ENCODE measurements around the gene CTTNBP2.
"Not testable (repeated sequence)": the region's sequence is repeated elsewhere in the genome, so short reads cannot be mapped to it uniquely, and the experiment has no call there.

The CTTNBP2 gene

DNA sequence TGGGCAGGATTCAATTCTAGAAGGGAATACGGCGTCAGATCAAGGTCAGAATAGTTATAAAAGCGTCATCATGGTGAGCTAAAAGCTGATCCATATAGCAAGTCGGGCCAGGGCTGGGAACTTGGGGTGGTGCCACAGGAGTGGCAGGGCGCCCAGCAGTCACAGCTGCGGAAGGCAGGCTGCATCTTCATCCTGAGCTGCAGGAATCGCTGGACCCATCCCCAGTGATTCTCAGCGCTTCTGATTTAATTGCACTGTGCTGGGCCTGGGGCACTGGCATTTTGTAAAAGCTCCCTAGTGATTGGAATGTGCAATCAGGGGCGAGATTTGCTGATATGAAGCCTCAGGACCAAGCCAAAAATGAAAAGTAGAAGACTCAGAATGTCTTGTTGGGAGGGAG, 135.3 kb downstream of the CTTNBP2 start:
- no peak for DNase-seq

DNA sequence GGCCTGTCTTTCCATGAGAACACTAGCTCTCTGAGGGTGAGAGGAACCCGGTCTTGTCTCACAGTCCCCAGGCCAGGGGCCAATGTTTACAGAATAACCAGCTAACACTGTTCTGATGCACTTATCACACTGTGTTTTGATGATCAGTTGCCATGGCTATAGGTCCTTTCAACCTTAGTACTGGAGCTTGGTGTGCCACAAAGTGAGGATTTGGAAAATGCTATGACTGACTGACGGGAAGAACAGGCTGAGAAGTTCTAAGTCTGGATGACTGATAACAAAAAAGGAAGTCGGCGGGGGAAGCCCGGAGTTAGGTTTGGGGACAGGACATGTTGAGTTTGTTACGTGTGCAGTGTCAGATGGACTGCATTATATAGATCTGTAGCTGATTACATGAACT, 141.8 kb downstream of the CTTNBP2 start:
- DNase-seq = no peak

DNA sequence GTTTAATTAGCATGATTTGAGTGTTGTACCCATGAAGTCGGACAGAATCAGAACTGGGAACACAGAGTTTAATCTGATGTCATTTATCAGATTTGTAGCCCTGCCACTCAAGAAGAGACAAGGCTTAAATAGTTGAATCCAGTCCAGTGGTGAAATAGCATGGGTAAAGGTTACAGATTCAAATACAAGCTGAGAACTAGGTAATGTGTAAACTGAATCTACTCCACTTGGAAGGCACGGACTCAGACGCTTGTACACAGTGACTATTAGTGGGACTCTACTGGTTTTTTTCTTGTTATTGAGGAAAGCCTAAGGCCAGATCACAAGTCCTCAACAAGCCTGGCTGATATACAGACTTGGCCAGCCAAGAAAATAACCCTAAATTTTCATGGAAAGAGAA, 142.9 kb downstream of the CTTNBP2 start:
- DNase-seq = no peak

- DNase-seq = no peak
These were observed 144.2 kb downstream of the CTTNBP2 start for GRCh38 chr7:117728890-117729624.

GRCh38 chr7:117724898-117725297, 148.3 kb downstream of the CTTNBP2 start:
- DNase-seq = no peak

GRCh38 chr7:117719377-117719776, 153.9 kb downstream of the CTTNBP2 start:
- no peak for DNase-seq

GRCh38 chr7:117718116-117718835, 155.0 kb downstream of the CTTNBP2 start:
- no peak for DNase-seq

DNA sequence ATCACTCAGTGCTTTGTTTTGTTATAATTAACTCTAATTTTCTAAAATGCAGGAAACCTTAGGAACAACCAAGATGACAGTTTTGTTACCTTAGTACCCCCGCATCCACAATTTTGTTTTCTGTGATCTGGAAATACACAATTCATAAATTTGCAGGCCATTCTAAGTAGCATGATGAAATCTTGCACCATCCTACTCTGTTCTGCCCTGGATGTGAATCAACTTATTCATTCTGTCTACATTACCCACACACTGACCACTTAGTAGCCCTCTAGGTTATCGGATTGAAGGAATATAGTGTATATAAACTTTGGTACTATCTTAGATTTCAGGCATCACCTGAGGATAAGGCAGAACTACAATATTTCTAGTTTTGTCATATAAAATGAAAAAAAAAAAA, 155.9 kb downstream of the CTTNBP2 start:
- no peak for DNase-seq

DNA sequence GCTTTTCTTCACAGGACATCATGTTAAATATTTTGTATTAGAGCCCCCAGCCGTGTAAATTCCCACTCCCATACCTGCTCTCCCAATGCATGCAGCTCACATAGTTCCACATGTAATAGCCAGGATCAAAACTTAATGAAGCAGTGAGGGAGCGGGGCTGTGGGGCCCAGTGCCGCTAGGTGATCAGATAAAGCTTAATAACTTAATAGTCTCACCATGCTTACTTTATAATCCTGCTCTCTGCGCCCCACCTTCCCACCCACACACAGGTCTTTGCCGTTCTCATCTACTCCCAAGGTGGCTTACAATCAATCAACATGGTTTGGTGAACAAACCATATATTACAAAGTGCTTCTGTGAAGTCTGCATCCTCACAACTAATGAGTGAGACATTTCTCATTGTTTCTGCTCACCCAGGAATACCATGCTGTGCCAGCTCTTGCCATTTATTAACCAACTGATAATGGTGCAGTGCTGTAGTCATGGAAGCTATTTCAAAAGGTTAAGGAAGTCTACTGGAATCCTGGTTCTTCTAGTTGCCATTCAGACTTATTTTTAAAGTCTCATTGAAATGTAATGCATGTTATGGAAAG, 156.4 kb downstream of the CTTNBP2 start:
- no peak for DNase-seq

- peak; percentile 66 for DNase-seq
These were observed 157.3 kb downstream of the CTTNBP2 start for GRCh38 chr7:117715784-117716445.

GRCh38 chr7:117711556-117711955, 161.7 kb downstream of the CTTNBP2 start:
- no peak for DNase-seq

DNA sequence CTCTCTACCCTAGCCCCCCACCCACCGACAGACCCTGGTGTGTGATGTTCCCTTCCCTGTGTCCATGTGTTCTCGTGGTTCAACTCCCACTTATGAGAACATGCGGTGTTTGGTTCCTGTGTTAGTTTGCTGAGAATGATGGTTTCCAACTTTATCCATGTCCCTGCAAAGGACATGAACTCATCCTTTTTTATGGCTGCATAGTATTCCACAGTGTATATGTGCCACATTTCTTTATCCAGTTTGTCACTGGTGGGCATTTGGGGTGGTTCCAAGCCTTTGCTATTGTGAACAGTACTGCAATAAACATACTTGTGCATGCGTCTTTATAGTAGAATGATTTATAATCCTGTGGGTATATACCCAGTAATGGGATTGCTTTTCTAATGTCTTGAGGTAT, 165.1 kb downstream of the CTTNBP2 start:
- DNase-seq = not testable (repeated sequence)

- DNase-seq = no peak
These were observed 166.2 kb downstream of the CTTNBP2 start for GRCh38 chr7:117707080-117707479.

DNA sequence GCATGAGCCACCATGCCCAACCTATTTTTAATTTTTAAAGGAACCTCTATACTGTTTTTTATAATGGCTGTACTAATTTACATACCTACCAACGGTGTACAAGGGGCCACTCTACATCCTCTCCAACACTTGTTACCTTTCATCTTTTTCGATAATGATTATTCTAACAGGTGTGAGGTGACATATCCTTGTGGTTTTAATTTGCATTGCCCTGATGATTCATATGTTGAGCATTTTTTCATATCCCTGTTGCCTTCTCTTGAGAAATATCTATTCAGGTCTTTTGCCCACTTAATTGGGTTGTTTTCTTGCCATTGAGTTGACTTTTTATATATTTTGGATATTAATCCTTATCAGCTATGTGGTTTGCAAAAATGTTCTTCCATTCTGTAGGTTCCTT, 167.0 kb downstream of the CTTNBP2 start:
- no peak for DNase-seq

DNA sequence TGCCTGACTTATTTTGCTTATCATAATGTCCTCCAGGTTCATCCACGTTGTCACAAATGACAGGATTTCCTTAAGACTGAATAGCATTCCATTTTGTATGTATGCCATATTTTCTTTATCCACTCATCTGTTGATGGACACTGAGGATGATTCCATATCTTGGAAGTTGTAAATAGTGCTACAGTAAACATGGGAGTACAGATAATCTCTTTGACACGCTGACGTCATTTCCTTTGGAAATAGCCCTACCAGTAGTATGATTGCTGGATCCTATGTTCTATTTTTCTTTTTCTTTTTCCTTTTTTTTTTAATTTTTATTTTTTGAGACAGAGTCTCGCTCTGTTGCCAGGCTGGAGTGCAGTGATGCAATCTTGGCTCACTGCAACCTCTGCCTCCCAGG, 167.6 kb downstream of the CTTNBP2 start:
- no peak for DNase-seq

DNA sequence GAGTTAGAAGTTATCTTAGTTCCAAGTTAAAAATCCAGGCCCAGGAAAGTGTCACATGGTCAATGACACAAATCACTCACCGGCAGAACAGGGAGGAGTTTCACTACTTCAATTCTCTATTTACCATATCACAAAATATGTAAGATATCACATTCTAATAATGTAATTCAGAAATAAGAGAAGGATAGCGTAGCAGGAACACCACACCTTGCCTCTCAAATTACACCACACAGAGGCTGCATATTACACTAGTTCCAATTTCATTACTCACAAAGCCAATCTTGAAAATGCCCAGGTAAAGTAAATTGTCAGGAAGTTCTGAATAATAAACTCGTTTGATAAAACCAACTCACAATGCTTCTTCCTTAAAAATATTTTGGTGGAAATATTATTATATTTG, 169.2 kb downstream of the CTTNBP2 start:
- DNase-seq = no peak

- no peak for DNase-seq
These were observed 175.2 kb downstream of the CTTNBP2 start for GRCh38 chr7:117698018-117698417.

- no peak for DNase-seq
These were observed 180.9 kb downstream of the CTTNBP2 start for GRCh38 chr7:117692338-117692737.

GRCh38 chr7:117690147-117690546, 183.1 kb downstream of the CTTNBP2 start:
- no peak for DNase-seq

- DNase-seq = no peak
These were observed 183.8 kb downstream of the CTTNBP2 start for GRCh38 chr7:117689406-117689805.

- no peak for DNase-seq
These were observed 185.1 kb downstream of the CTTNBP2 start for GRCh38 chr7:117688126-117688525.

DNA sequence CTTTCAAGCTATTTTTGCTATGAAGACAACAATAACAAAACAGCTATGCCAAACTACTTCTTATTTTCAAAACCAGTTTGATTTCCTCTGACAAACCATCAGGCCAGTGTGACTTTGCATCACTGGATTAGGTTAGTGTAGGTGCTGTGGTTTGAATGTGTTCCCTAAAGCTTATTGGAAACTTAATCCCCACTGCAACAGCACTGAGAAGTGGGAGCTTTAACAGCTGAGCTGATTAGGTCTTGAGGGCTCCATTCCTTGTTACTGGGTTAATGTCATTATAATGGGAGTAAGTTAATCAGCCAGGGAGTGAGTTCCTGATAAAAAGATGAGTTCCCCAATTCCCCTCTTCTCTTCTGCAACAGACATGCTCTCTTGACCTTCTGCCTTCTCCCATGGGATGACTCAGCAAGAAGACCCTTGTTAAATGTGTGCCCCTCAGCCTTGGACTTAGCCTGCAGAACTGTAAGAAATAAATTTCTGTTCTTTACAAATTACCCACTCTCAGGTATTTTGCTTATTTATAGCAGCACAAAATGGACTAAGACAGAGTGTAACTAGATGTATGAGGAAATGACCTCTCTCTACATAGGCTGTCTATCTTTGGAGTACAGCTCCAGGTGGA, 186.8 kb downstream of the CTTNBP2 start:
- DNase-seq = no peak

- DNase-seq = no peak
These were observed 187.4 kb downstream of the CTTNBP2 start for GRCh38 chr7:117685795-117686194.
